Measurements from ENCODE around the gene GOLGA7B. TPM values are rescaled to one million over a fixed set of nuclear protein-coding genes. Genes with fewer than 3 reads are reported as not detected.

GOLGA7B gene
- total RNA-seq, 4 donors from 2014 or later, result 0.14 to 0.16 TPM; not detected in 2

GRCh38 chr10:97920865-97921264 lies 71.2 kb downstream of the GOLGA7B start:
- Histone ChIP-seq H3K27ac (no peak overlapping the region), H3K36me3 (no peaks in the 10 kb centered on the region), H3K4me1 (no peaks in the 10 kb centered on the region), H3K9me3 (no peaks in the 10 kb centered on the region), H3K4me3 (no peak overlapping the region), H3K27me3 (peaks cover 24% of the 10 kb centered on the region)
- TF ChIP-seq, protein P1, sequence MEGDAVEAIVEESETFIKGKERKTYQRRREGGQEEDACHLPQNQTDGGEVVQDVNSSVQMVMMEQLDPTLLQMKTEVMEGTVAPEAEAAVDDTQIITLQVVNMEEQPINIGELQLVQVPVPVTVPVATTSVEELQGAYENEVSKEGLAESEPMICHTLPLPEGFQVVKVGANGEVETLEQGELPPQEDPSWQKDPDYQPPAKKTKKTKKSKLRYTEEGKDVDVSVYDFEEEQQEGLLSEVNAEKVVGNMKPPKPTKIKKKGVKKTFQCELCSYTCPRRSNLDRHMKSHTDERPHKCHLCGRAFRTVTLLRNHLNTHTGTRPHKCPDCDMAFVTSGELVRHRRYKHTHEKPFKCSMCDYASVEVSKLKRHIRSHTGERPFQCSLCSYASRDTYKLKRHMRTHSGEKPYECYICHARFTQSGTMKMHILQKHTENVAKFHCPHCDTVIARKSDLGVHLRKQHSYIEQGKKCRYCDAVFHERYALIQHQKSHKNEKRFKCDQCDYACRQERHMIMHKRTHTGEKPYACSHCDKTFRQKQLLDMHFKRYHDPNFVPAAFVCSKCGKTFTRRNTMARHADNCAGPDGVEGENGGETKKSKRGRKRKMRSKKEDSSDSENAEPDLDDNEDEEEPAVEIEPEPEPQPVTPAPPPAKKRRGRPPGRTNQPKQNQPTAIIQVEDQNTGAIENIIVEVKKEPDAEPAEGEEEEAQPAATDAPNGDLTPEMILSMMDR (IDR thresholded peaks at IDR 0.05), result no peak
- TF ChIP-seq EP300 (IDR thresholded peaks at IDR 0.05; ENCODE audit: low read depth), result no peak
- DNase-seq, result no peak
- 38 to 42% methylated on average over 2 to 4 of the region's 4 CpGs for WGBS, 2 donors (ENCODE audit: low coverage in 1 of 2)
- intact Hi-C loops (cut with DNase I; ENCODE audit: low total_unique reads) (no loop called here), in situ Hi-C loops (cut with MboI; ENCODE audit: low pct_ligation_motif_present in 1 of 4, low pct_unique_long_range_greater_than_20kb in 1 of 4, low sequenced_read_pairs in 3 of 4) (loop anchor here in 1 of 4 donors (25.0 kb wide), 1 partner anchor 116 kb away; the partner anchor contains the start of gene CRTAC1)

Other genes starting within 250 kb of the GOLGA7B start
- 1 to 10 TPM in 1 of 4 donors, under 1 TPM in 2, not detected in 1; 0.95 to 1.8 (median 0.96) TPM for gene MORN4, start 216.3 kb upstream of the GOLGA7B start, total RNA-seq
- gene PI4K2A, start 209.2 kb upstream of the GOLGA7B start, total RNA-seq, result 10 to 100 TPM in 2 of 4 donors, 1 to 10 TPM in 2; 7.6 to 19.1 (median 11.3) TPM
- gene AVPI1, start 162.6 kb upstream of the GOLGA7B start, total RNA-seq, result 10 to 100 TPM; 24.3 to 79.3 (median 47.9) TPM
- gene MARVELD1, start 136.1 kb upstream of the GOLGA7B start, total RNA-seq, result 10 to 100 TPM in 2 of 4 donors, 1 to 10 TPM in 2; 5.6 to 24.6 (median 13.6) TPM
- gene ZFYVE27, start 112.7 kb upstream of the GOLGA7B start, total RNA-seq, result 100 to 1,000 TPM in 1 of 4 donors, 10 to 100 TPM in 3; 46.4 to 102 (median 63.9) TPM
- 10 to 100 TPM in 1 of 4 donors, 1 to 10 TPM in 3; 3.8 to 10.1 (median 5.8) TPM for gene SFRP5, start 77.8 kb upstream of the GOLGA7B start, total RNA-seq
- gene CRTAC1, start 180.8 kb downstream of the GOLGA7B start, total RNA-seq, result under 1 TPM in 2 of 4 donors, not detected in 2; 0.41 to 0.79 TPM

Data from transverse colon (tissue), 4 donors.